Endothelial cell of hepatic sinusoid (primary cell): Measurements from ENCODE around the gene TLR7.

Experiments
- in situ Hi-C: cut with HindIII; loops from 2 replicates; pipeline ENCODE4 v1.10.0; 2017; ENCODE audit warnings: low sequenced_read_pairs

The TLR7 gene

DNA sequence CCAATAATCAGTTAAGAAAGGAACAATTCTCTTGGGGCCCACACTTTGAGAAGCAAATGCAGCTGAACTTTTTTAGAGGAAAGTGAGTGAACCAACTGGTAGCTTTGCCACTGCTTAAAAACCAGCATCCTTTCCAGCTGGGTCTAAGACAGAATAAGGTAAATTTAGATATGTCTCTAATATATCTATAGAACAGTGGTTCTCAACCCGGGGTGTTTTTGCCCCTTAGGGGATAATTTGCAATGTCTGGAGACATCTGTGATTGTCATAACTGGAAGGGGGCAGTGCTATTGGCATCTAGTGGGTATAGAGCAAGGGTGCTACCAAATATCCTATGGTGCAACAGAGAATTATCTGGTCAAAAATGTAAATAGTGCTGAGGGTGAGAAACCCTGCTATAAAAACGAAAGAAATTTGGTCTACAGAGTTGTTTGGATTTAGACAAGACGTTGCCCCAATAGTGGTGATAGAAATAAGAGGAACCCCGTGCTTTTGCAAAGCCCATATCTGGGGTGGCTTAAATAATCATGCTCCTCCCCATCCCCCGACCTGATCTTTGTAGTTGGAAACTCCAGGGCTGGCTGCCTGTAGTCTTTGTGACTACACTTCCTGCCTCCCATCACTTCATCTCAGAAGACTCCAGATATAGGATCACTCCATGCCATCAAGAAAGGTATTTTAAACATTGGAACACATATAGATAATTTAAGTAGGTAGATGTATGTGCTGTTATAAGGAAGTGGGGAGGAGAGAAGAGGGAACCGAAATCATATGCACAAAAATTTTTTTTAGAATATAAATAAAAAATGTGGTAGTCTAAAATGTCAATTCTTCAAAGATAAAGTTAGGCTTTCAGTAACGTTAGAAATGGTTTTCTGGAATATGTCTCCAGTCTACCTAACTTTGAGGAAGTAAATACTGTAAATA, at the start of gene TLR7:
TSS of gene TLR7 (plus strand) at position 622 of the 927 bp plus-strand sequence. CDS start 507 bp downstream, outside the sequence.
- in situ Hi-C loops: no loop called here

DNA sequence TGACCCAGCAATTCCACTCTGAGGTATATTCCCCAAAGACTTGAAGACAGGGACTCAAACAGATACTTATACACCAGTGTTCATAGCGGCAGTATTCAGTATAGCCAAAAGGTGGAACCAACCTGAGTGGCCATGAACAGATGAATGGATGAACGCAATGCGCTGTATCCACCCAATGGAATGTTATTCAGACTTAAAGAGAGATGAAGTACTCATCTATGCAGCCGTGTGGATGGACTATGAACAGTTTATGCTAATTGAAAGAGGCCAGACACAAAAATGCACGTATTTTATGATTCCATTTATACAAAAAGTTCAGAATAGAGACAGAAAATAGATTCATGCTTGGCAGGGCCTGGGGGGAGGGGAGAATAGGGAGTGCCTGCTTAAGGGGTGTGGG, 49.3 kb upstream of the TLR7 start:
- in situ Hi-C loops: no loop called here

DNA sequence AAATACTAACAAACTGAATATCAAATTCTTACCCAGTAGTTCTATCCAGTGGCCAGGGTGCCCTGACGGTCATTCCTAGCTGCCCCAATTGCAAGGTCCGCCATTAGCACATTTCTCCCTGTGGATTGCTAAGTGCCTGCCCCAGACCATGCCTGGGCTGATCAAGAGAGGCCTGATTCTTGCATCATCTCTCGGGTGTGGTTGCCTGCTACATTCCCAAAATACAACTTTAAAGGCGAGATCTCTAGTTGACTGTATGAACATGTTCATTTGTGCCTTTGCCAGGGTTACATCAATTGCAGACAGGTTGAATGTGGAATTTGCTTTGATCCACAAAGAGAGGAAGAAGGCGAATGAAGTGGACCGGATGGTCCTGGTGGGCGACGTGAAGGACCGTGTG, 47.6 kb upstream of the TLR7 start:
- in situ Hi-C loops: no loop called here

DNA sequence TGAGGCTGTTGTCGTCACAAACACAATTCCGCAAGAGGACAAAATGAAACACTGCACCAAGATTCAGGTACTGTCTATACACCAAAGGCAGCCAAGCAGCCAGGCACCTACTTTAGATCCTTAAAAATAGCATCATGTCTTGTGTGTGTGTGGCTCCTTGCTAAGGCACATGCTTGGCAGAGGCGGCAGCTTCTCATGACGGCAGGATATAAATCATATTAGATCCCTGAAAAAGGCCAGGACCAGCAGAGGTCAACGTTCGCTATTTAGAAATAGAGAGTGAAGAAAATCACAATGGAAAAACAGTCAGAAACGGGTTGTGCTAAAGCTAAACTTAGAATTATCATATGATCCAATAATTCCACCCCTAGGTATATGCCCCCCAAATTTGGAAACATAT, 46.1 kb upstream of the TLR7 start:
- in situ Hi-C loops: no loop called here

DNA sequence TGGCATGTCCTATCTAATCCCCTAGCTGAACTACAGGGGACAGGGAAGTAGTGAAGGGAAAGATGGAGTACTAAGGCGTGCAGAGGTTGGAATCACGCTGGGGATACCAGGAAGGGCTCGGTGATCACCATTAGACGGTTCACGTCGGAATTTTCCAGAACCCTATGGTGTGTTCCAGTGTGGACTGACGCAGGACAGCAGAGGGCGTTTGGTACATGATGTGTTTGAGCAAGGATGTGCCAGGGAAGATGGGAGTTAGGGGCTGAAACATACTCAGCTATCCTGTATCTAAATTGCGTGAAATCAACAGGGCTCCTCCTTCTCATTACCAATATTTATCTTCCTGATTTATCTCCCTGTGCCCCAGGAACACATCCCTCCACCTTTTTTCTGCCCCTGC, 41.9 kb upstream of the TLR7 start:
- in situ Hi-C loops: no loop called here

DNA sequence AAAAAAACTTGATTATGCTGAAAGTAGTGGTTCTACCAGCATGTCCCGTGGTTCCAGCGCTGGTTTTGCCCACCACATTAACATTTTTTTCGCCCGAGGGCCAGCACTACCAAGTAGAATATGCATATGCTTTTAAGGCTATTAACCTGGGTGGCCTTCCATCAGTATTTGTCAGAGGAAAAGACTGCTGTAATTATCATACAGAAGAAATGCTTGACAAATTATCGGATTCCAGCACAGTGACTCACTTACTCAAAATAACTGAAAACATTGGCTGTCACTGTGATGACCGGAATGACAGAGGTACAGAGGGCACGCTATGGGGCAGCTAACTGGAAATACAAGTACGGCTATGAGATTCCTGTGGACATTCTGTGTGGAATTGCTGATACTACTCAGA, 41.1 kb upstream of the TLR7 start:
- in situ Hi-C loops: no loop called here

DNA sequence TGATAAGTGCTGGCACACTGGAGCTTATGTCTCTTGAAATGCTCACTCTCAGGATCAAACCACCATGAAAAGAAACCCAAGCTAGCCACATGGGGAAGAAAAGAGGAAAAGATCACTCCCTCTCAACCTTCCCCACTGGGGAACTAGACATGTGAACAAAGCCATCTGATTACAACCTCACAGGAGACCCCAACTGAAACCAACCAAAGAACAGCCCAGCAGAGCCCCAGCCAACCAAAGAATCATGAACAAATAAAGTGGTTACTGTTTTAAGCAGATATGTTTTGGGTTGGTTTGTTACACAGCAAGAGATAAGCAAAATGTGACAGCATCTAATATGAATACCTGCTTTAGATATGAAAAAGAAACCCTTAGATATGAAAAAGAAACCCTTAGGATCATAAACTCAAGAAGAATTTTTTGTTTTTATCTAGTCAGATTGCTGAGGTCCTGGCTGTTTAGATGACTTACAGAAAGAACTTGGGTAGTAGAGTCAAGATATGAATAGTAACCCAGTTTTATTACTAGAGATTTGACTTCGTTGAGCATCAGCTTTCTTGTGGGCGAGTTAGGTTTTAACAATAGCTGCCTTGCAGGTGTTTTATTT, 23.7 kb upstream of the TLR7 start:
- in situ Hi-C loops: no loop called here

DNA sequence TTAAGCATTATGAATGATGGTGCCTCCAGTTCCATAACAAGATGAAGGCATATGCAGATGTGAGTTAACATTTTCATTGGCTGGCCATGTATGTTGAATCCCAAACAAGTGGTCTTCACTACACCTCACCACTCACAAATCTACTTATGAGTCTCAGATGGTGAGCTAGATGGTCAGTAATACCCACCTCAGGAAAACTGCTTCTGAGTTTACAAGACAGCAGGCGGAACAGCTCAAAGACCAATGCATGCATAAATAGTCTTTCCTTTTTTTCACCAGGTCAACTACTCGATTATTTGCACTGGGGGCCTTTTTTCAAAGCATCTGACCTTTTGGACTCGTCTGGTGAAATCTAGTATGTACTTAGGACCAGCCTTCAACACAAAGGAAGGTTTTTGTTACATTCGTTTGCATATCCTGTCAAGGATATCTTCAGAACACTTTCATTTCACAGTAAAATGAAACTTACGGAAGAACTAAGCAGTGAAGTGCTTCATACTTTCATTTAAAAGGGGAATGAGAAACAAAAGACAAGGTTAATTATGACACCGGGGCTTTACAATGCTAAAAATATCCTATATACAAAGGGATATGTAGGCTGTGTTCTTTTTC, 23.1 kb upstream of the TLR7 start:
- in situ Hi-C loops: no loop called here

DNA sequence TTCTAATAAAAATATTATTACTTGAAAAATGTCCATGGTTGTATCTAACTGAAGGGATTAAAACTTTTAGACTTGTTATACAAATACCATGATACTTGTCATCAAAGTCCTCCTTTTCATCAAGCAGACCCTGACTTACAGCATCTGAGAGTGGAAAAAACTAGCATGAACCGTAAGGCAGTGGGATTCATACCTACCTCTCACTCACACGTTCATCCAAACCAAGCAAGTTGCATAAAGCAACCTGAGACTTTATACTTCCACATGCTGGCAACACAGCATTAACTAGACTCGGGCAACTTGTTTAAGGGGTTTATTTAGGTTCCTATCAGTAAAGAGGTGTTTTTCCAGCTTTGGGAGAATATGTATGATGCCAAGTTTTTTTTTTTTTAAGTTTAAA, 22.6 kb upstream of the TLR7 start:
- in situ Hi-C loops: no loop called here

DNA sequence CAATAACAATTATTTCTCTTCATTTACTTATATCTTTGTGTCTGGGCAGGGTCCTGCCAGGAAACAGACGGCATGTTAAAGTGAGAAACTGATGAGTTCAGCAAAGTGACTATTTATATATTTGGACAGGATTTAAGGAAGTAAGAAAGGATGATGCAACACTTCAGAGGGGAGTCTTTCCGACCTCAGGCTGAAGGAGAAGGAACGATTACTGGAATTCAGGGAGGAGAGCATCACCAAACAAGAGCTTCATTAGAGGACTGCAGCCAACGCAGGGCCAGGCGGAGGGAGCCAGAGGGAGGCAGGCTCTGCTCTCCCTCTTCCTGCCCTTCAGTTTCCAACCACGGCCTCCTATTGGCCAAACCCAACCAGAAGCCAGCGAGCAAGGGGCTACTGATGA, 1.5 kb upstream of the TLR7 start:
- in situ Hi-C loops: no loop called here

DNA sequence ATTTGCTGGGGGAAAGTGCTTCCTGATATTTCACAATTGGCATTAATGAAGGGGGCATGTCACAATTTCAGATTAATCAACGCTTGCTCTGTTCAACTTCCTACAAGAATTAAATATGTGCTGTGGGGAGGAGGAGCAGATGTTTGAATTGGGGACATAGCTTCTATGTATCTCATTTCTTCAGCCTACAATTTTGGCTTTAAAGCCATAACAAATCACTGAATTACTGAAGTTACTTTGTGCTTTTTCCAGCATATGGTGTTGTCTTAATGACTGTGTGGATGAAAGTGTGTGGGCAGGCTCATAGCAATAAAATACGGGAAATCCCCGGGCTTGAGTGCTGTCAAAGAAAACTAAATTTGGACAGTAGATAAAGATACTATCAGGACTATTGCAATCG, 813 bp downstream of the TLR7 start:
- in situ Hi-C loops: no loop called here

DNA sequence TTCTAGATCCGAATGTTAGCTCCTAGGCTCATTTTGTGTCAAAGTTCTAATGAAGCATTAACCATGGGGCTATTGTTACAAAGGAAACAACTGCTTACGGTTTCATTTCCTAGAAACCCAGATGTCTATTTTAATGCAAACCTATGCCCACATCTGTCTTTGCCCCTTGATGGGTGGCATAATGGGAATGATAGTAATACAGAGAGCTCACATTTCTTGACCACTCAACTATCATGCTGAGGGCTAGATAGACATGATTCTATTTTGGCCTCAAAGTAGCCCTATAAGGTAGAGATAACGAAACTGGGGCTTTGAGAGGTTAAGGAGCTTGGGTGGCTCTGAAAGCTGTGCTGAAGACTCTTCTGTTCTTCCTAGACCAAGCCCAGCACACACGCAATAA, 1.9 kb downstream of the TLR7 start:
- in situ Hi-C loops: no loop called here

DNA sequence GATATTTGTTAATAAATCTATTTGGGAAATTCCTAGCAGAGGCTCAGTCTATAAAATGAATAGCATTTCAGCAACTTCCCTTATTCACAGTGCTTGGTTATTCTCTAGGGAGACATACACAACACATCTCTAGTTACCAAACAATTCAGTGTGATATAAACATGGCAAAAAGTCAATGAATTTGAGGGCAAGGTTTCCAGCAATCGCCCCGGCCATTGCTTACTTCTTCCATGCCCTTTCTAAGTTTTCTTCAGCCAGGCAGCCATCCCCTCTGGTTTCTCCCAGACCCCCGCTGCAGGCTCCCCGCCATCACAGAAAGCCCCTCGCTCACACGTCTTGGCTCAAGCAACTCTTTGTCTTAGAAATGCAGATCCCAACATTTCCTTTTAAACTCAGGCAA, 4.4 kb downstream of the TLR7 start:
- in situ Hi-C loops: no loop called here

DNA sequence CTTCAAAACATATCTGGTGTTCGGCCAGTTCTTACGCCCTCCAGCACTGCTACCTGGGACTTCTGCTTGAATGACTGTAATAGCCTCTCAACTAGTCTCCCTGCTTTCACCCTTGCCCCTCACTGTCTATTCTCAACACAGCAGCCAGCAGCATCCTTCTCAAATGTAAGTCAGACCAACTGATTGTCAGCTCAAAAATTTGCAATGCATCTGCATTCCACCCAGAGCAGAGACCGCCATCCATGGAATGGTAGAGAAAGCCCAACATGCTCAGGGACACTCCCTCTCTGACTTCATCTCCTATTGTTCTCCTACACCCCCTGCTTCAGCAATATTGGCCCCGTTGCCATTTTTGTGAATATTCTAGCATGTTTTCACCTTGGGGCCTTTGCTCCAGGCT, 5.9 kb downstream of the TLR7 start:
- in situ Hi-C loops: no loop called here

DNA sequence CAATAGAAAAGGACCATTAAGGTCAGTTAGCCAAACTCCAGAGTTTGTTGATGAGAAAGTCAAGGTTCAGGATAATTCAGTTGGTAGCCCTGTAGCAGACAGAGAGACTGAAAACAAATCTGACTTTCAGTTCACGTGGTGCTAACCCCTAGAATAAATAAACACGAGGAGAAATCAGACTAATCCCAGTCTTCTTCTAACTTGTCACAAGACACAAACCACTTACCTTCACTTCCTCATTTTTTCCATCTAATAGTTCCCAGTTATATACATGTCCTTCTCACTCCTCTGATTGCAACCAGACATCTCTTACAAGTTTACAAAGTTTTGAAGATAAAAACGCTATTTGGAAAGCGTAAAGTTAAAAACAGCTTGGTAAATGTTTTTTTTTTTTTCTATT, 7.7 kb downstream of the TLR7 start:
- in situ Hi-C loops: no loop called here

DNA sequence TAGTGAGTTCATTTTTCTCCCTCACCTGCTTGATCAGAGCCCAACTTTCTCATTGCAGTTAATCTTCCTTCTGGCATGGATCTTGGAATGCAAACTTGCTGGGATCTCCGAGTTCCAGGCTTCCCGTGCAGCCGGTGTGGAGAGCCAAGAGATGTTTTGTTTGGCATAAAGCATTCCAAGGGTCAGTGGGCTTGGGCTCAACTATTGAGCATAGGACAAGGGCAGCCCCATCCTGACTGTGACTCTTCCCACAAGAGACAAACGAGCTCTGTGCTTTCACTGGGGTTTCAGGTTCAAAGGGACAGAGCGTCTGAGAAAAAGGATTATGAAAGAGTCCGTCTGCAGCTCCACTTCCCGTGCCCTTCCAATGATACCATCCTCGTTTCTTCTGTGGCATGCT, 10.5 kb downstream of the TLR7 start:
- in situ Hi-C loops: no loop called here

DNA sequence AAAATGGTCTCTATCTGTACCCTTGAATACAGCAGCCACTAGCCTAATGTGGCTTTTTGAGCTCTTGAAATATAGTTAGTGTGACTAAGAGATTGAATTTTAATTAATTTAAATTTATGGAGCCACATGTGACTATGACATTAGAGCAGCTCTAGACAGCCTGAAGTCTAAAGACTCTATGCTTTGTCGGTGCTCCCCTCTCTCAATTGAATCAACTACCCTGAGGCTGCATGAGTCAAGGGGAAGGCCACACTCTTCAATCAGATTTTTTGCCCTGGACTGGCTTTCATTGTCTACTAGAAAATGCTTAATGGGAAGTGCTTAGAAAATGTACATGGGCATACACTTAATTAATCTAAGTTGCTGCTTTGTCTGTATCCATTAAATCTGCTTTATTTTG, 11.7 kb downstream of the TLR7 start:
- in situ Hi-C loops: no loop called here

DNA sequence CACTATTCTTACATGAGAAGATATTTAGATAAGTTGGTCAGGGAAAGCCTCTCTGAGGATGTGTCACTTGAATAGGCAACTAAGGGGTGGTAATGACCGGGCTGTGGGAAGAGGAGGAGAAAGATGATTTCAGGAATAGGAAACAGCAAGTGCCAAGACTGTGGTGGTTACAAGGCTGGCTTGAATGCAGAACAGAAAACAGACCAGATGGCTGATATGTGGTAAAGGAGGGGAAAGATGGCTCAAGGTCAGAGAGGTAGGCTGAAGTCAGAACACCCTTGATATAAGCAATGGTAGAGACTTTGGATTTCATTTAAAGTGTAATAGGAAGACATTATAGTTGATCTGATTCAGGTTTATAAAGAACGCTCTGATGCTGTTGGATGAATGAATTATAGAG, 15.0 kb downstream of the TLR7 start:
- in situ Hi-C loops: no loop called here

DNA sequence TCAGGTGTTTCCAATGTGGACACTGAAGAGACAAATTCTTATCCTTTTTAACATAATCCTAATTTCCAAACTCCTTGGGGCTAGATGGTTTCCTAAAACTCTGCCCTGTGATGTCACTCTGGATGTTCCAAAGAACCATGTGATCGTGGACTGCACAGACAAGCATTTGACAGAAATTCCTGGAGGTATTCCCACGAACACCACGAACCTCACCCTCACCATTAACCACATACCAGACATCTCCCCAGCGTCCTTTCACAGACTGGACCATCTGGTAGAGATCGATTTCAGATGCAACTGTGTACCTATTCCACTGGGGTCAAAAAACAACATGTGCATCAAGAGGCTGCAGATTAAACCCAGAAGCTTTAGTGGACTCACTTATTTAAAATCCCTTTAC, 18.6 kb downstream of the TLR7 start:
- in situ Hi-C loops: no loop called here

DNA sequence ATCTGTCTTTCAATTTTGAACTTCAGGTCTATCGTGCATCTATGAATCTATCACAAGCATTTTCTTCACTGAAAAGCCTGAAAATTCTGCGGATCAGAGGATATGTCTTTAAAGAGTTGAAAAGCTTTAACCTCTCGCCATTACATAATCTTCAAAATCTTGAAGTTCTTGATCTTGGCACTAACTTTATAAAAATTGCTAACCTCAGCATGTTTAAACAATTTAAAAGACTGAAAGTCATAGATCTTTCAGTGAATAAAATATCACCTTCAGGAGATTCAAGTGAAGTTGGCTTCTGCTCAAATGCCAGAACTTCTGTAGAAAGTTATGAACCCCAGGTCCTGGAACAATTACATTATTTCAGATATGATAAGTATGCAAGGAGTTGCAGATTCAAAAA, 19.7 kb downstream of the TLR7 start:
- in situ Hi-C loops: no loop called here

DNA sequence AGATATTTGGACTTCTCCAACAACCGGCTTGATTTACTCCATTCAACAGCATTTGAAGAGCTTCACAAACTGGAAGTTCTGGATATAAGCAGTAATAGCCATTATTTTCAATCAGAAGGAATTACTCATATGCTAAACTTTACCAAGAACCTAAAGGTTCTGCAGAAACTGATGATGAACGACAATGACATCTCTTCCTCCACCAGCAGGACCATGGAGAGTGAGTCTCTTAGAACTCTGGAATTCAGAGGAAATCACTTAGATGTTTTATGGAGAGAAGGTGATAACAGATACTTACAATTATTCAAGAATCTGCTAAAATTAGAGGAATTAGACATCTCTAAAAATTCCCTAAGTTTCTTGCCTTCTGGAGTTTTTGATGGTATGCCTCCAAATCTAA, 20.3 kb downstream of the TLR7 start:
- in situ Hi-C loops: no loop called here

DNA sequence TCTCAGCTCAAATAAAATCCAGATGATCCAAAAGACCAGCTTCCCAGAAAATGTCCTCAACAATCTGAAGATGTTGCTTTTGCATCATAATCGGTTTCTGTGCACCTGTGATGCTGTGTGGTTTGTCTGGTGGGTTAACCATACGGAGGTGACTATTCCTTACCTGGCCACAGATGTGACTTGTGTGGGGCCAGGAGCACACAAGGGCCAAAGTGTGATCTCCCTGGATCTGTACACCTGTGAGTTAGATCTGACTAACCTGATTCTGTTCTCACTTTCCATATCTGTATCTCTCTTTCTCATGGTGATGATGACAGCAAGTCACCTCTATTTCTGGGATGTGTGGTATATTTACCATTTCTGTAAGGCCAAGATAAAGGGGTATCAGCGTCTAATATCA, 20.9 kb downstream of the TLR7 start:
- in situ Hi-C loops: no loop called here
